NCI-H1092 treated with DMSO at 0.1 percent for 48 hours (cell line): ENCODE measurements around the gene NKAIN1.
"Not testable (repeated sequence)": the region's sequence is repeated elsewhere in the genome, so short reads cannot be mapped to it uniquely, and the experiment has no call there.

Experiments used
- DNase-seq: peaks from one replicate; lab custom pipeline; 2025; lab: John Stamatoyannopoulos, UW

Gene NKAIN1

DNA sequence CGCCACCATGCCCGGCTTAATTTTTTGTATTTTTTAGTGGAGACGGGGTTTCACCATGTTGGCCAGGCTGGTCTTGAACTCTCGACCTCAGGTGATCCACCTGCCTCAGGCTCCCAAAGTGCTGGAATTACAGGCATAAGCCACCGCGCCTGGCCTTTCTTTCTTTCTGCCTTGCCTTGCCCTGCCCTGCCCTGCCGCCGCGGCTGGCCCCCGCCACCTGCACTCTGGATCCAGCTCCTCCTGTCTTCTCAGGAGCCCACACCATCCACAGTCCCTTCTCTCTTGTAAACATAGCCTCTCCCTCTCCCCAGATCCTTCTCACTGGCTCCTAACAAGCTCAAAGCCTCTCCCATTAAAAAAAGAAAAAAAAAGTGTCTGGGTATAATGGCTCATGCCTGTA lies 44.4 kb downstream of the NKAIN1 start:
- not testable (repeated sequence) for DNase-seq

DNA sequence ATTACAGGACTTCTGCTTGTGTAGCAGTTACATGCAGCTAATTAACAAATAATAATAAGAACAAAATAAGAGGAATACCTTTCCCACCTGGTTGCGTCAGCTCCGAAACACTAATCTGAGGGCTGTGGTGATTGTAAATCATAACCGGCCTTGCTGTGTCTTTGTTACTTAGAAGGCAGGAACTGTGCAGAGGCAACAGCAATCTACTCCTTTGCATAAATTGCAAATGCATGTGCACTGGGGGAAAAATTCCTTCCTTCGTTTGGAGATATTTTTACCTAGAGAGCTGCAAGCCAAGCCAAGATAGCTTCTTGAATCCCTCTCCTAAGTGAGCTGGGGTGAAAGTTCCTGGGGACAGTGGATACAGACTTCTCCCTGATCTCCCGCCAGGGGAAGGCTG lies 46.0 kb downstream of the NKAIN1 start:
- DNase-seq: no peak

DNA sequence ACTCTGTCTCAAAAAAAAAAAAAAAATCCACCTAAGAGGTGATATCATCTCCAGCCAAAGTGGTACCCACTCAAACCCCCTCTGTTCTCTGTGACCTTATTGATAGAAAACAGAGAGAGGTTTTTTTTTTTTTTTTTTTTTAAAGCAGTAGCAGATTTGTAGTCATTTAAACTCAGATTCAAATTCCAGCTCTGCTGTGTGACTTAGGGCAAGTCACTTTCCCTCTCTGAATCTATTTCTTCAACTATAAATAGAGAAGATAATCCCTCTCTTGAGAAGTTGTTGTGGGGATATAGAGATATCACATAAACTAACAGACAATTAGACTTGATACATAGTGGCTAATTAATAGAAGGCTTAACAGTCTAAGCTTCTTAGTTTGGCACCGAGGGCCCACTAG lies 48.4 kb downstream of the NKAIN1 start:
- DNase-seq: no peak

DNA sequence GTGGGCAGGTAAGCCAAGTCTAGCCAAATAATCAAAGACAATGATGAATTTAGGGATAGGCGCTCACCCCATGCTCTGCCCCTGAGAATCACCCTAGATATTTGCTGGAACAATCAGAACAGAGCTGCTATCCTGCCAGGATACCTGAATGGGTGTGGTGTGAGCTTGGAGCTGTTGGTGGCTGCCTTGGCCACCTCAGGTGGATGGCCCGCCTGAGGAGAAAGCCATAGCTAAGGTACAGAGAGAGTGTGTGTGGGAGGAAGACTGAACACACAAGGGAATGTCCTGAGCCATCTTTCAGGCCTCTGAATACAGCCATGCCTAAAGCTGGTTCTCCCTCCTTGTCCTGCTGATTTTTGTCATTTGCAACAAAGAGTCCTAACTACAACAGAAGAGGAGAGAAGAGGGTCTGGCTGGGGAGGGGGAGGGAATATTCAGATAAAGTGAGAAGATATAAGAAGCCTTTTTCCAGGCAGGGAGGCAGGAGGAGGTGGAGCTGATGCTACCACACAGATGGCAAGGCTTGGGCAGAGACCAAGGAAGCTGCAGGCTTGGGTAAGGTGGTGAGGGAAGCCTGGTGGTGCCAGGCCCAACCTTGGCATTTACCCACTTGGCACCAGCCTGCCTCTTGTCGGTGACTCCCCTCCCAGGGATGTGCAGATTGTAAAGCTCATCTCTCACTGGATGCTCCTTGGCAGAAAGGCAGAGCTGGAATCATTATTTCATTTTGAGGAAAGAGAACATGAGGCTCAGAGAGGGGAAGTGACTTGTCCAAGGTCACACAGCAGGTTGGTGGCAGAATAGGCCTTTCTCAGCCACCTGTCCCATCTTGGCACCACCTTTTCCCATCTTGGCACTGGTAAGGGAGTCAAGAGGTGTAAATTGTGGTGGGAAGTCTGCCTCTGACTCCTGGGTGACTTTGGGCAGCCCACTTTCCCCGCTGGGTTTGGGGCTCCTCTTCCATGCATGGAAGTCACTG lies 49.7 kb downstream of the NKAIN1 start:
- DNase-seq: no peak

DNA sequence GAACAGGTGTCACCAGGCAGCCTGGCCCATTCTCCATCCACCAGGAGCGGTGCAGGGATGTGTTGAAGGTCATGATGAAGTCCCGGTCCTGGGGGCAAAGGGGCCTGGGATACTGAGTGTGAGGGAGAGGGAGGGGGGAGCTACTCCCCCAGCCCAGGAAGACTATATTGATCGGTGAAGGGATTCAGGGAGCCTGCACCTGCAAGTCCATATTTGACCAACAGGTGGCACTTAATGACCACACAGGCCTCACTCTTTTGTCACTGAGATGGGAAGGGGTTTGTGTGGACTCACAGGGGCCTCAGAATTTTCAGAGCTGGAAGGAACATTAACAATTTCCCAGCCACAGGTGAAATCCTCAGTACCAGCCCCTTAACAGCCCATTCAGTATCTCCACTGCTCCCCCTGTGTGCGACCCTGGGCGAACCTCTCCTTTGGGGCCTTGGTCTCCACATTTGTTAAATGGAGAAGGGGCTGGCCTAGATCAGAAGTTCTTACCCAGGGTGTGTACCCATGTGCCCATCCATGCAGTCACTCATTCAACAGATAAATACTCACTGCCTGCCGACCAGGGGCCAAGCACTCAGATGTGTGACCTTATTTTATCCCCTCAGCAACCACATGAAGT lies 55.6 kb downstream of the NKAIN1 start:
- DNase-seq: peak; percentile 55

DNA sequence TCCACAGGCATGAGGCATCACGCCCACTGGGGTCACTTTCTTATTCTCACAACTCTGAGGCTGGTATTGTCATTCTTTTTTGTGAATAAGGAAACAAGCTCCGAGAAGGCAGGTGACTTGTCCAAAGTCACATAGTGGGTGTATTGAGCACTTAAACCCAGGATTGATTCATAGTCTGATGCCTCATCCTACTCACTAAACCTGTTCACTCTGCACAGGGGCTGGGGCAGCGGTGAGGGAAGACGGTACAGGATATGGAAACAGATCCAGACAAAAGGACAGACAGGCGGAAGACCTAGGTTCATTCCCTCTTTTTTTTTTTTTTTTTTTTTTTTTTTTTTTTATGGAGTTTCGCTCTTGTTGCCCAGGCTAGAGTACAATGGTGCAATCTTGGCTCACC lies 56.6 kb downstream of the NKAIN1 start:
- DNase-seq: no peak

DNA sequence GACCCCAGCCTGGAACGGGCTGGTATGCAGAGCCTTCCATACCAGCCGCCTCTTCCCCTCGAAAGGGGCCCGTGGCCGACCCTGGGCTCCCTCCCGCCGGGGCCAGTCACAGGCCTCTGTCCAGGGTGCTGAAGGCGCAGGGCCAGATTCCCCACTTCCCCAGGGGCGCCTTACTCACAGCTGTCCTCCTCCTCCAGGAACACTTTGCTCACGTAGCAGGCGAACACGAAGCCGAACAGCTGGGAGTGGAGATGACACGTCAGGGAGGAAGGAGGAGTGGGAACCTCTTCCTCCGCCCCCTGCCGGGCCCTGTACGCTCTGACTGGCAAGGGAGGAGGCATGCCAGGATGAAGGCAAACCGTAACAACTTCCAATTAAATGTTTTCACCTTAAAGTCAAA lies 57.3 kb downstream of the NKAIN1 start:
- DNase-seq: no peak

DNA sequence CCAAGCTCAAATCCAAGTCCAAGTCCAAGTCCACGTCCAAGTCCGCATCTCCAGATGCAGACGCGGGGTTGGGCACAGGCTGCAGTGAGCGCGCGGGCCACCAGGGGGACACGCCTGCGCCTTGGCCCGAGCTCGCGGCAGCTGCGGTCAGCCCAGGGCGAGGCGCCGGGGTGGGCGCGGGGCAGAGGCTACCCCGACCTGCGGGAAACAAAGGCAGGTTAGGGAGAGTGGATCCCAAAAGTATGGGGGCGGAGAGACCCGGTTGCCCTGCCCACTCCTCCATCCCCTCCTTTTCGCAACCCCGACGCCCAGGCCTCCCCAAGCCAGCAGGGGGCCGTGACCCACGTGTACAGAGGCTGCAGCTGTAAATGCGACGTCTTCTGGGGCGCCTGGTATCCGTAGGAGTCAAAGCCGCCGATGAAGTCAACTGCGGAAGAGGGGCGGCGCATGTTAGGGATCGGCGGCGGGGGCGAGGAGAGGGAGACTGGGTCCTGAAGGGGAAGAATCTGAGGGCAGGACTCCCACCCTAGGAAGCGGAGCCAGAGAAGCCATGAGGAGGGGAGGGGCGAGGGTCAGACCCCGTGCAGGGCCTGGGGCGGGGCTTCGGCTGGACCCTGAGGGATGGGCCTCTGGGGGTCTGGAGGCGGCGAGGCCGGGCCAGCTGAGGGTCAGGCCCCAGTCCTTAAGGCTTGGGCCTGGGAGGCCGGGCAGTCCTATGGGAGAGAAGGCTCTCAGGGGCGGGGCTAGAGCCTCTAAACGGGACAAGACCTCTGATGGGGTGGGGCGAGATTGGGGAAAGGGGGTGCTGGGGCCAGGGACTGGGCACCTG lies 58.0 kb downstream of the NKAIN1 start:
- peak; percentile 13 for DNase-seq

DNA sequence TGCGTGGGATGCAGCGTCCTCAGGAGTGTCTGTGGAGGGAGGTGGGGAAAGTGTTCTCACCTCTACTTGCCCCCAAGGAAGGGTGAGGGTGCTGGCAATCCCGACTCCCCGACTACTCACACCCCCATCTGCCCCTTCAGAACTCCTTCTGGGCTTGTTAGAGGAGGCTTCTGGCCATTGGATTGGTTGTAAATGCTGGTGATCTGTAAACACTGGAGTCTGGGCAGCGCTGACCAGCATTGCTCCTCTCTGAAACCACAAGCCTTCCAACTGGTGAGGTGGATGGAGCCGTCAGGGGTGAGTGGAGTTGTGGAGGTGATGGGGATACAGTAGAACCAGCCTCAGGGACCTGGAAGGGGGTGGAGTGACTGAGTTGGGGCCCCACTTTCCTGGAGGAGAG lies 59.3 kb downstream of the NKAIN1 start:
- DNase-seq: no peak

DNA sequence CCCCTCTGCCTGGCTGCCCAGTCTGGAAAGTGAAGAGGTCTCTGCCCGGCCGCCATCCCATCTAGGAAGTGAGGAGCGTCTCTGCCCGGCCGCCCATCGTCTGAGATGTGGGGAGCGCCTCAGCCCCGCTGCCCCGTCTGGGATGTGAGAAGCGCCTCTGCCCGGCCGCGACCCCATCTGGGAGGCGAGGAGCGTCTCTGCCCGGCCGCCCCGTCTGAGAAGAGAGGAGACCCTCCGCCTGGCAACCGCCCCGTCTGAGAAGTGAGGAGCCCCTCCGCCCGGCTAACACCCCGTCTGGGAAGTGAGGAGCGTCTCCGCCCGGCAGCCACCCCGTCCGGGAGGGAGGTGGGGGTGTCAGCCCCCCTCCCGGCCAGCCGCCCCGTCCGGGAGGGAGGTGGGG lies 63.4 kb downstream of the NKAIN1 start:
- not testable (repeated sequence) for DNase-seq

DNA sequence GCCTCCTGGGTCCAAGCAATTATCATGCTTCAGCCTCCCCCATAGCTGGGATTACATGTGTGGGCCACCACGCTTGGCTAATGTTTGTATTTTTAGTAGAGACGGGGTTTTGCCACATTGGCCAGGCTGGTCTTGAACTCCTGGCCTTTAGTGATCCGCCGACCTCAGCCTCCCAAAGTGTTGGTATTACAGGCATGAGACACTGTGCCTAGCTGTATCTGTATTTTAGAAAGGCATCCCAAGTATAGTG lies 69.3 kb downstream of the NKAIN1 start:
- DNase-seq: no peak

DNA sequence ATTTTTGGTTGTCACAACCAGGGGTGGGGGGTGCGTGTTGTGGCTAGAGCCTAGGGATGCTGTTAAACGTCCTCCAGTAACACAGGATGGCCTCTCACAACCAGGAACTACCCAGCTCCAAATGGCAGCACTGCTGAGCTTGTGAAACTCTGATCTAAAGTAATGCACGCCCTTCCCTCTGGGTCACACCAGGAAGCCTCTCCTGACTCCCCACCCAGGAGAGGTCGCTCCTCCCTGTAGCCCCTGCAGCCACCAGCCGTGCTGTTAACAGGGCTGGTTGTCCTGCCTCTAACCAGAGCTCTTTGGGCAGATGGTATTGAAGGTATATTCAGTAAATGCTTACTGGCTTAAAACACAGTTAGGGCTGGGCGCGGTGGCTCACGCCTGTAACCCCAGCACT lies 73.2 kb downstream of the NKAIN1 start:
- DNase-seq: no peak

DNA sequence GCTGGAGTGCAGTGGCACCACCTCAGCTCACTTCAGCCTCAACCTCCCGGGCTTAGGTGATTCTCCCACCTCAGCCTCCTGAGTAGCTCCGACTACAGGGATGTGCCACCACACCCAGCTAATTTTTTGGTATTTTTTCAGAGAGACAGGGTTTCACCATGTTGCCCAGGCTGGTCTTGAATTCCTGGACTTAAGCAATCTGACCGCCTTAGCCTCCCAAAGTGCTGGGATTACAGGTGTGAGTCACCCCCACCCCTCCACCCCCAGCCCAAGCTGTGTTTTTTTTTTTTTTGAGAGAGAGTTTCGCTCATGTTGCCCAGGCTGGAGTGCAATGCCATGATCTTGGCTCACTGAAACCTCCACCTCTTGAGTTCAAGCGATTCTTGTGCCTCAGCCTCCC lies 75.4 kb downstream of the NKAIN1 start:
- no peak for DNase-seq

DNA sequence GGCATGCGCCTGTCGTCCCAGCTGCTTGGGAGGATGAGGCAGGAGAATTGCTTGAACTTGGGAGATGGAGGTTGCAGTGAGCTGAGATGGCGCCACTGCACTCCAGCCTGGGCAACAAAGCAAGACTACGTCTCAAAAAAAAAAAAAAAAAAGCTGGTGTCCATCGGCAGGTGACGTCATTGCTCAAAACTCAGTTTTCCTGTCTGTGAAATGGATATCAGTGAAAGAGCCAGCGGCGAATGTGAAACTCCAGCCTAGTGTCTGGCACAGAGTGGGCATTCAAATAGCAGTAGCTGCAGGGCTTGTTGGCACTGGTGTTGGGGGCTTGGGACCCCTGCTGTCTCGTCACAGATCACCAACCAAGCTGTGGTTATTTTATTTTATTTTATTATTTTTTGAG lies 75.8 kb downstream of the NKAIN1 start:
- DNase-seq: no peak

DNA sequence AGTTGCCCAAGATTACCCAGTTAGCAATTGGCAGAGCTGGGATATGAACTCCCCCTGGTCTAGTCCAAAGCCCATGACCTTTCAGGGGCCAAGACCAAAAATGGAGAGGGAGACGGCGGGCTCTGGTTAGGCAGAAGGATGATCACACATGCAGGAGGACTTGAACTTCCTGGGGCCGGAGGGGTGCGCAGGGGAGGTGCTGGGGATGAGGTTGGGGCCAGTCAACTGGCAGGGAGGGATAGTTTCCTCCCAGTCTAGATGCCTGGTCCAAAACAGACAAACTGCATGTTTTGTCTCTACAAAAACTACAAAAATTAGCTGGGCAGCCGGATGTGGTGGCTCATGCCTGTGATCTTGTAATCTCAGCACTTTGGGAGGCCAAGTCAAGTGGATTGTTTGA lies 78.1 kb downstream of the NKAIN1 start:
- DNase-seq: no peak

DNA sequence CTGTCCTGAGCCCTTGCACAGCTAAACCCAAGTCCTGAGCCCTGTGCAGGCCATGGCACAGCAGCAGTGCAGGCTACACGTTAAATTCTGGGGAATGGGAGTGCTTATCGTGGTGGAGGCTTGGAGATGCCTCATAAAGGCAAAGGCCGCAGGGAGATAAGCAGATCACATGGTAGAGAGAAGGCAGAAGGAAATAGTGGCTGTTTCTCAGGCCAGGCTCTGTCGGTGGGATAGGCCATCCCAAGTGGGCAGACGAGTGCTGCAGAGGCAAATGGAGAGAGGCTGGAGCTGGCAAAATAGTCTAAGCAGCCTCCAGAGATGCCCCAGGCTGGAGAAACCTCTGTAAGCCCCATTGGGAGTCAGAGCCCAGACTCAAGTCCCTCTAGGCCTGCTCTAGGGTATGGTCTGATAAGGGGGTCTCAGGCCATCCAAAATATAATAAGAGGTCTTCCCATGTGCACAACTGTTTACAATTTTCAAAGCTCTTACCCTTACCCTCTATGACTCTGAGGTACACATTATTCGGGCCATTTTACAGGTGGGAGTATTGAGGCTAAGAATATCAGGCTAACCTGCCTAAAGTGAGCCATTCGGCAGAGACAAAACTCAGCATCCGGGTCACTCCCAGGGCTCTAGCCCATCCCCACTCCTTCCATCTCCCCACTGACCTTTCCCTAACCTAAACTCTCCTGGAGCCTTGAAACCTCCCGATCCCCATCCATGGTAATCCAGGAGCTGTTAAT lies 79.6 kb downstream of the NKAIN1 start:
- DNase-seq: no peak

DNA sequence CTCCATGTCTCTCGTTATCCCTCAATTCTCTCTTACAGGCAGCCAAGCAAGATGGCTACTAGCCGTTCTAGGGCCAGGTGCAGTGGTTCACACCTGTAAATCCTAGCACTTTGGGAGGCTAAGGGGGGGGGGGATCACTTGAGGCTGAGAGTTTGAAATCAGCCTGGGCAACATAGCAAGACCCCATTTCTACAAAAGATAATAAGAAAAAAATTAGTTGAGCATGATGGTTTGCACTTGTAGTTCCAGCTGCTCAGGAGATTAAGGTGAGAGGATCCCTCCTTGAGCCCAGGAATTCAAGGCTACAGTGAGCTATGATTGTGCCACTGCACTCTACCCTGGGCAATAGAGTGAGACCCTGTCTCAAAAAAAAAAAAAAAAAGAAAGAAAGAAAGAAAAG lies 80.4 kb downstream of the NKAIN1 start:
- DNase-seq: no peak

DNA sequence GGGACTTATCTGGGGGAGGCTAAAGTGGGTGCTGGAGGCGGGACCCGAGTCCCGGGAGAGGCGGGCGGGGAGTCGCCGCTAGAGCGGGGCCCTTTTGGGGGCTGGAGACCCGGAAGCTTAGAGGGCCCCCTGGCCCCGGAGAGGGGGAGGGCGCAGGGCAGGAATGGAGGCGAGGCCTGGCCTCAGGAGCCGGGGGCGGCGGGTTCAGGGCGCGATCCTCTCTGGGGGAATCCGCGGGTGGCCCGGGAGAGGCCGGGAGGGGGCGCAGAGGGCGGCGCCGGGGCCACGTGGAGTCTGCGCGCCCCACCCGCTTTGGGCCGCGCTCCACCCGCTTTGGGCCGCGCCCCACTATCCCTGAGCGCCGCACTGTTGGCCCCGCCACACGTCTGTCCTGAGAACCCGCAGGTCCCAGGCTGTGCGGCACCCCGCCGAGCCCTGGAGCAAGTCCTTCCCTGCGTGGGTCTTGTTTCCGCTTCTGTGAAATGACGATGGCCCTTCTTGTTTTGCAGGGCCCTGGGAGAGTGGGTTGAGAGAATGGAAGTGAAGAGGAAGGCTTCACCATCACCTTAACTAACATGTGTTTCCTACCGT lies 84.4 kb downstream of the NKAIN1 start:
- DNase-seq: peak; percentile 35

DNA sequence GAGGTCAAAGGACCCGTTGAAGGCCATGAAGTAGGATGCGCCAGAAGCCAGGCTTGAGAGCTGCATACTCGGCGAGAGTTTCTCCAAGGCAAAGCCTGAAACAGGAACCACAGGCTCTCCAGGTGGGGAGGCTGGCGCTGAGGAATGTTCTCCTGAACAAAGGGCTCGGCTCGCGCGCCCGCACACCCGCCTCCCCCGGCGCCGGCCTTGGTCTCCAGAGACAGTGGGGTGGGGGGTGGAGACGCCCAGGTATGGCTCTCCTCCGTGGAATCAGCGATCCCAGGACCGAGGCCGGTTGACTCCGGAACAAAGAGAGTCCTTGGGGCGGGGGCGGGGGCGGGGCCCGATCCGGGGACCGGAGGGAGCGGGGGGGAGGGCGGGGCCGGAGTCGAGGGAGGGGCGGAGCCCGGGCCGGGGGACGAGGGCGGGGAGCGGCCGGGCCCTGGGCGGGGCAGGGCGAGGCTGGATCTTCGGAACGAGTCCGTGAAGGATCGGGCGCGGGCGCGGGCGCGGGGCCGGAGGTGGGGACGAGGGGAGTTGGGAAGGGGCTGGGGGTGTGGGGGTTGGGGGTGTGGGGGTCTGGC lies 85.0 kb downstream of the NKAIN1 start:
- DNase-seq: peak; percentile 75

DNA sequence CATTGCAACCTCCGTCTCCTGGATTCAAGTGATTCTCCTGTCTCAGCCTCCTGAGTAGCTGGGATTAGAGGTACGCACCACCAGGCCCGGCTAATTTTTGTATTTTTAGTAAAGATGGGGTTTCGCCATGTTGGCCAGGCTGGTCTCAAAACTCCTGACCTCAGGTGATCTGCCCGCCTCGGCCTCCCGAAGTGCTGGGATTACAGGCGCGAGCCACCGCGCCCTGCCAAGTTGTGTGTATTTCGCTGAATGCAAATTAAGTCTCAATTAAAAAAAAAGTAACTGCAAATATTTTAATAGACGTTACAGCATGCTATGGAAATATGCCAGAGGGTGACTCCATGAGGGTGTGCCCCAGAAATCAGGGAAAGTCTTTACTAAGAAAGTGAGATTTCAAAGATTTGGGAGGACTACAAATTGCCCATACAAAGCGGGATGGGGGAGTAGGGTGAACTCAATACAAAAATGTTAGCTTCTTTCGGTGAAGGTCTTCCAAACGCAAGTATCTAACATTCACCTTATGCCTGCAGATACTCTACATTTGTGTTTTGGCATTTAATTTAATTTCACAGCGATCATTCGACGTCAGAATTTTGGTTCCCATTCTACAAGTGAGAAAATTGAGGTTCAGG lies 85.6 kb downstream of the NKAIN1 start:
- no peak for DNase-seq

DNA sequence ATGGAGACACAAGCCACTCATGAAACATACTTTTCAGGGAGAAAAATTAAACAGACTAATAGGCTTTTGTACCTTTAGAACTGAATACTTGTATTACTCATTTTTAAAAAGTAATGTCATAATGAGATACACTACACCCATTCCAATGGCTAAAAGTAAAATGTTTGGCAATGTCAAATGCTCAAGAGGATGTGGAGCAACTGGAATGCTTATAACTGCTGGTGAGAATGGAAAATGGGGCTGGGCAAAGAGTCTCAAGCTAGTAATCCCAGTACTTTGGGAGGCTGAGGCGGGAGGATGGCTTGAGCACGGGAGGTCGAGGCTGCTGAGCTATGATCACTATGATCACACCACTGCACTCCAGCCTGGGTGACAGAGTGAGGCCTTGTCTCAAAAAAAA lies 86.3 kb downstream of the NKAIN1 start:
- DNase-seq: no peak
